NCI-H524 treated with DMSO at 0.1 percent for 48 hours (cell line): Measurements from ENCODE around the gene SRC.

Experiments used
- DNase-seq: peaks from one replicate; lab custom pipeline; 2025; lab: John Stamatoyannopoulos, UW

SRC gene

DNA sequence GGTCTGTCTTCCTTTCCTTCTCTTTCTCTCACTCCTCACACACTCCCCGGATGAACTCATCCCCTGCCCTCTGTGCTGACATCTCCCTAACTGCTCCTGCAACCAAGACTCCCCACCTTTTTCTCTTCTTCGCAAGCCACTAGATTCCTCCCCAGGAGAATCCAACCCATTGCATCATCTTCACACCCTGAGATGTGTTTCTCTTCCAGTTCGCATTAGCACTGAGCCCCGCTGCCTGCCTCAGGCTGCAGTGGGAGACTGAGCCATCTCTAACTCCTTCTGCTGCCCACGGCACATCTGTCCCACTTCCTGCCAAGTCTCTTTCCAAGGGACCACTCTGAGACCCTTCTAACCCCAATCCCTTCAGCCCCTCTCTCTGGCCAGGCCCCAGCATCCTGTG is 107.9 kb downstream of the SRC start:
- no peak for DNase-seq

DNA sequence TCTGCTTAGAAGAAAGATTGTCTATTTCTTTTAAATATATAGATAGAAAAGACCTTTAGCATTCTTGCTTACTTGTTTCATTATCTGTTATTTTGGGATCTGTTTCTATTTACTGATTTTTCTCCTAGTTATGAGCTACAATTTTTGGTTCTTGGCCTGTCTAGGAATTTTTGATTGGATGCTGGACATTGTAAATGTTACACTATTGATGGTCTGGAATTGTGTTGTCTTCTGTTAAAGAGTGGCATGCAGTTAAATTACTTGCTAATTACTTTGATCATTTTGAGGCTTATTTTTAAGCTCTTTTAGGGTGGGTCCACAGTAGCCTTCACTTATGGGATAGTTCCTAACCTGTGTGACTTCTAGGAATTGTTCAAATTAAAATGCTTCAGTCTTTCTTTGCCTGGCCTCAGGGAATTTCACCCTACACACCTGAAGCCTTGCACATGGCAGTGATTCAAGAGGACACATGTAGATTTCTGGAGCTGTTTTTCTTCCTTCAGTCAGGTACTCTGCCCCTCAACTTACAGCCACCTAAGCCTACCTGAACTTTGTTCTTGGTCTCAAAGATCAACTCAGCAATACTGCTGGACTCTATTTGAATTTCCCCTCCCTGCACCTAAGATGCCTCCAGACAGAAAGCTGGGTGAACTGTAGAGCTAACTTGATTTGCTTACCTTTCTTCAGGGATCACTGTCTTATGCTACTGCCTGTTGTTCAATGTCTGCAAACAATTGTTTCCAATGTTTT is 108.9 kb downstream of the SRC start:
- DNase-seq, result no peak
